SK-N-SH (cell line): Measurements from ENCODE around the gene ARHGDIA.

Experiments
- EP300 ChIP-seq, 2 experiments: IDR thresholded peaks; 2 replicates each; pipeline versions ENCODE4 v1.4.0 to v1.6.1; 2012; ENCODE audit warnings: borderline replicate concordance in 1 of 2, low read depth in 1 of 2, low read length in 1 of 2
- TF ChIP-seq, protein P1 (sequence below): IDR thresholded peaks from 2 replicates; pipeline ENCODE4 v1.4.0; 2012; ENCODE audit warnings: low read depth

DNA sequence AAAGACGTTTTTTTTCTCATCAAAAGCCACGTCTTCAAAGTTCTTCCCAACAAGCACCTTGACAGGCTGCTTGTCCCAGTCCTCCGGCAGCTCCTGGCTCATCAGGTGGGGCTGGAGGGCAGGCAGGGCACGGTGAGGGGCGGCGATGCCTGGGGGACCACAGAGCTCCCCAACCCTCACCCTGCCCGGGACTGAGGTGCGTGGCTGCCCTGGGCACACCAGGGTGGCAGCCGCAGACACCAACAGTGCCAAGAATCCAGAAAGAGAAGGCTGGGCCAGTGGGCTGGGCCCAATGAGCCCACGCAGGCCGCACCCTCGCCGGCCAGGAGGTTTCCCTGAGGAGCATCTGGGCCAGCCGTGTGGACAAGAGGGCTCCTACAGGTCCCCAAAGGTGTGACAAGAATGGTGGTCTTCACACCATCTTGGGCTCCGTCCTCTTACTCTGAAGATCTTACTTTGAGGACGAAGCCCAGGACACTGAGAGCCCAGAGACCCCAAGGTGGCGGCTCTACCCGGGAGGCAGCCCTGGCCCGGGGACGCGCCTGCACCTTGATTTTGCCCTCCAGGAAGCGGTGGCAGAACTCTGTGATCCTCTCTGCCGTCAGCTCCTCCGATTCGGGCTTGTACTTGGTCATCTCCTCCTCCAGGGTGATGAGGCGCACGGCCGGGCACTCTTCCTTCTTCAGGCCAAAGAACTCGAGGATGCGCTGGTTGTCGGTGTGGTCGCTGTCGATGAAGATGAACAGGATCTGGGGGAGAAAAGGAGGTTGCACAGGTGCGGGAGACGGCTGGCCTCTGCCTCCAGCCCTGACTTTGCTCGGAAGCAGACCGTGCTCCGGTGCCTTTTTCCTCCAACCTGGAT, 25.0 kb downstream of the ARHGDIA start:
- TF ChIP-seq EP300 (IDR thresholded peaks at IDR 0.05; ENCODE audit: borderline replicate concordance in 1 of 2, low read depth in 1 of 2, low read length in 1 of 2) = no peak
- TF ChIP-seq, protein P1, sequence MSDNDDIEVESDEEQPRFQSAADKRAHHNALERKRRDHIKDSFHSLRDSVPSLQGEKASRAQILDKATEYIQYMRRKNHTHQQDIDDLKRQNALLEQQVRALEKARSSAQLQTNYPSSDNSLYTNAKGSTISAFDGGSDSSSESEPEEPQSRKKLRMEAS = no peak
